IMR-90 (cell line): ENCODE results near the gene ZNF26. TPM values are rescaled to one million over a fixed set of nuclear protein-coding genes. Genes with fewer than 3 reads are reported as not detected.

Experiments used
- ATAC-seq: fragments of 200-7000 bp; cut with Tn5 transposase; 2 replicates; pipeline ENCODE4 v1.9.1; 2020; ENCODE audit warnings: low read depth, mild to moderate bottlenecking, moderate library complexity
- BruUV-seq: library from RNA; stranded (reverse); fragments of 400-500 nt; replicated peaks from 2 replicates; lab custom pipeline; 2021; lab: Mats Ljungman, UMichigan
- CTCF ChIA-PET: fragments of 300-600 bp; formaldehyde crosslinking; extraction: SDS; loops from one replicate; lab custom pipeline; 2021; ENCODE audit warnings: antibody characterized with exemption; lab: Yijun Ruan, JAX
- POLR2A ChIA-PET: fragments of 300-600 bp; sonication (Branson Sonifier 250); formaldehyde crosslinking; loops from one replicate; lab custom pipeline; 2022; ENCODE audit warnings: antibody characterized with exemption; ENCODE audit not compliant: unreplicated experiment; lab: Charles Lee
- DNase-seq: peaks from one replicate; pipeline ENCODE4 v3.0.0; 2013
- H2AFZ ChIP-seq: replicated peaks from 2 replicates; pipeline ENCODE3; 2013; ENCODE audit warnings: low read length, mild to moderate bottlenecking; ENCODE audit not compliant: poor library complexity
- H2AK5ac ChIP-seq: 2 replicates; pipeline ENCODE4 v1.6.1; 2013; ENCODE audit warnings: low read depth, low read length, inconsistent platforms
- H2AK9ac ChIP-seq: replicated peaks from 2 replicates; pipeline ENCODE3; 2013; ENCODE audit warnings: mild to moderate bottlenecking, low read depth, low read length, moderate library complexity; ENCODE audit not compliant: poor library complexity
- H2BK120ac ChIP-seq: 2 replicates; pipeline ENCODE4 v1.6.1; 2013; ENCODE audit warnings: low read depth, low read length, inconsistent platforms
- H2BK15ac ChIP-seq: 3 replicates; pipeline ENCODE4 v1.6.1; 2013; ENCODE audit warnings: low read depth, low read length, inconsistent platforms
- H2BK20ac ChIP-seq: 2 replicates; pipeline ENCODE4 v1.6.1; 2013; ENCODE audit warnings: low read depth, mild to moderate bottlenecking, inconsistent platforms, low read length, moderate library complexity
- H2BK5ac ChIP-seq: 2 replicates; pipeline ENCODE4 v1.6.1; 2013; ENCODE audit warnings: mild to moderate bottlenecking, low read depth, low read length, inconsistent platforms; ENCODE audit not compliant: poor library complexity, severe bottlenecking
- H3K14ac ChIP-seq: replicated peaks from 2 replicates; pipeline ENCODE4 v1.6.1; 2013; ENCODE audit warnings: low read depth, low read length, inconsistent platforms
- H3K18ac ChIP-seq: 2 replicates; pipeline ENCODE4 v1.6.1; 2013; ENCODE audit warnings: low read depth, low read length, control low read depth
- H3K23ac ChIP-seq: 2 replicates; pipeline ENCODE4 v1.6.1; 2013; ENCODE audit warnings: low read depth, low read length, inconsistent platforms
- H3K27ac ChIP-seq: 2 replicates; pipeline ENCODE4 v1.5.1; 2013; ENCODE audit warnings: mild to moderate bottlenecking, control low read depth, low read length; ENCODE audit not compliant: insufficient read depth
- H3K27me3 ChIP-seq: 2 replicates; pipeline ENCODE4 v1.6.1; 2013; ENCODE audit warnings: low read length; ENCODE audit not compliant: control insufficient read depth, insufficient read depth
- H3K36me3 ChIP-seq: 2 replicates; pipeline ENCODE4 v1.6.1; 2013; ENCODE audit warnings: low read length, mixed read lengths; ENCODE audit not compliant: control insufficient read depth, insufficient read depth
- H3K4ac ChIP-seq: 2 replicates; pipeline ENCODE4 v1.6.1; 2013; ENCODE audit warnings: low read depth, low read length, inconsistent platforms
- H3K4me1 ChIP-seq: 2 replicates; pipeline ENCODE4 v1.6.1; 2013; ENCODE audit warnings: low read length, mixed read lengths; ENCODE audit not compliant: control insufficient read depth, insufficient read depth
- H3K4me2 ChIP-seq: 2 replicates; pipeline ENCODE4 v1.6.1; 2013; ENCODE audit warnings: low read depth, mild to moderate bottlenecking, control low read depth, low read length, moderate library complexity
- H3K4me3 ChIP-seq: 2 replicates; pipeline ENCODE4 v1.5.1; 2013; ENCODE audit warnings: low read depth, mild to moderate bottlenecking, control low read depth, low read length, moderate library complexity; ENCODE audit not compliant: insufficient read depth
- H3K56ac ChIP-seq: 2 replicates; pipeline ENCODE4 v1.6.1; 2013; ENCODE audit warnings: low read length, inconsistent platforms; ENCODE audit not compliant: insufficient read depth; ENCODE audit errors: extremely low read depth
- H3K79me1 ChIP-seq, 2 experiments: 2 replicates each; pipeline ENCODE4 v1.6.1; 2013; ENCODE audit warnings: low read length in 2 of 2, inconsistent platforms in 1 of 2, low read depth in 1 of 2
- H3K9ac ChIP-seq: 2 replicates; pipeline ENCODE4 v1.6.1; 2013; ENCODE audit warnings: low read depth, low read length, control low read depth
- H3K9me1 ChIP-seq: 2 replicates; pipeline ENCODE4 v1.6.1; 2013; ENCODE audit warnings: low read length, inconsistent platforms; ENCODE audit not compliant: insufficient read depth
- H3K9me3 ChIP-seq: 2 replicates; pipeline ENCODE4 v1.6.1; 2013; ENCODE audit warnings: low read length; ENCODE audit not compliant: control insufficient read depth, insufficient read depth
- H4K20me1 ChIP-seq: 2 replicates; pipeline ENCODE4 v1.6.1; 2013; ENCODE audit warnings: low read length, inconsistent platforms; ENCODE audit not compliant: insufficient read depth
- H4K5ac ChIP-seq: 2 replicates; pipeline ENCODE4 v1.6.1; 2013; ENCODE audit warnings: mild to moderate bottlenecking, low read depth, low read length, control low read depth
- H4K8ac ChIP-seq, 2 experiments: 2 replicates each; pipeline ENCODE4 v1.6.1; 2013; ENCODE audit warnings: low read depth in 2 of 2, low read length in 2 of 2, control low read depth in 1 of 2, inconsistent platforms in 1 of 2
- H4K91ac ChIP-seq: 2 replicates; pipeline ENCODE4 v1.6.1; 2013; ENCODE audit warnings: low read depth, low read length, inconsistent platforms; ENCODE audit not compliant: insufficient read depth
- CTCF ChIP-seq: conservative IDR thresholded peaks from 2 replicates; pipeline ENCODE4 v1.5.1; 2012; ENCODE audit warnings: mild to moderate bottlenecking, low read depth, low read length, improper control_type of control experiment
- WGBS, 2 experiments: methylation state at CpG; one replicate each; pipeline versions ENCODE4 v1.1.5 to v1.1.7; 2013; ENCODE audit warnings: missing lambda C conversion rate in 2 of 2; ENCODE audit not compliant: insufficient read length in 1 of 2; ENCODE audit errors: extremely low coverage in 2 of 2; 5-methylcytosine and 5-hydroxymethylcytosine counted together
- dilution Hi-C: fragments of 300-500 bp; cut with HindIII; formaldehyde crosslinking; loops from one replicate; pipeline ENCODE4 v1.14.3; 2018; ENCODE audit warnings: low sequenced_read_pairs; ENCODE audit not compliant: unreplicated experiment
- in situ Hi-C: fragments of 300-500 bp; cut with MboI; formaldehyde crosslinking; loops from 3 replicates; pipeline ENCODE4 v1.14.3; 2019; ENCODE audit warnings: low sequenced_read_pairs, inconsistent platforms, mixed read lengths
- intact Hi-C: fragments of 100-400 bp; cut with micrococcal nuclease; formaldehyde crosslinking; loops from 2 replicates; pipeline ENCODE4 v1.10.0; 2022
- polyA plus RNA-seq, 3 experiments: library from polyadenylated mRNA; depleted of rRNA; stranded (reverse); fragments of >200 nt; gene quantifications; 2 replicates each; pipeline ENCODE4 v1.2.3, GENCODE V29; 2012; ENCODE audit warnings: low replicate concordance in 1 of 3
- total RNA-seq: library from RNA; depleted of rRNA; stranded (reverse); fragments of >200 nt; gene quantifications from 2 replicates; pipeline ENCODE4 v1.2.3, GENCODE V29; 2012

The ZNF26 gene
- total and polyA plus RNA-seq, 2 of the 4 experiments (the other 2 are of a cell fraction), result 6.3 to 11.8 TPM

DNA sequence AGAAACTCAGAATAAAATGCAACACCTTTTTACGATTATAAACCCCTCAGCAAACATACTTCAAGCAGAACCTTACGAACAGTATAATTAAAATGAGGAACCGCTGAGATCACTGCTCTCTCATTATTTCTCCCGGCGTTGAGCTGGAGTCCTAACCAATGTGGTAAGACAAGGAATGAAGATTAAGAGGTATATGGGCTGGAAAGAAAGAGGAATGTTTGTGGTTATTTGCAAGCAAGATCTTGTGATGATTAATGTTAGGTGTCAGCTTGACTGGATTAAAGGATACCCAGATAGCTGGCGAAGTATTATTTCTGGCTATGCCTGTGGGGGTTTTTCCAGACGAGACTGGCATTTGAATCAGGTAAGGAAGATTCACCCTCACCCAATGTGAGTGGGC, 40.8 kb downstream of the ZNF26 start:
- WGBS, 2 experiments, result no CpG with 5 or more reads among the region's 7 CpGs
- POLR2A ChIA-PET, result no interaction called here
- Histone ChIP-seq H3K4me3 (no peak overlapping the region), H4K91ac (no peak overlapping the region), H3K4ac (no peak overlapping the region), H2AFZ (no peak overlapping the region), H4K20me1 (no peaks in the 10 kb centered on the region), H3K9ac (no peak overlapping the region), H3K9me3 (peaks cover 33% of the 10 kb centered on the region), H4K5ac (no peak overlapping the region), H3K79me1 (no peaks in the 10 kb centered on the region), H3K36me3 (0 out of 2 replicates have a peak, but pooled peaks cover 2% of the 10 kb centered on the region), H3K56ac (no peak overlapping the region), H2AK5ac (no peak overlapping the region), H2BK20ac (no peak overlapping the region), H3K27me3 (no peaks in the 10 kb centered on the region), H3K27ac (no peak overlapping the region), H3K9me1 (no peaks in the 10 kb centered on the region), H3K23ac (no peak overlapping the region), H2BK5ac (no peak overlapping the region), H3K18ac (no peak overlapping the region), H4K8ac (no peak overlapping the region), H3K14ac (no peak overlapping the region), H2BK15ac (no peak overlapping the region), H3K4me1 (no peaks in the 10 kb centered on the region), H2AK9ac (no peak overlapping the region), H2BK120ac (no peak overlapping the region), H3K4me2 (no peak overlapping the region)
- intact Hi-C loops (no loop called here), in situ Hi-C loops (no loop called here), dilution Hi-C loops (no loop called here)
- CTCF ChIA-PET, result no interaction called here
- no peak for ATAC-seq
- no TSS peak for BruUV-seq
- TF ChIP-seq CTCF, result no peak
- DNase-seq, result no peak
